ENCODE data around the gene ABTB2.
"Not testable (repeated sequence)": the region's sequence is repeated elsewhere in the genome, so short reads cannot be mapped to it uniquely, and the experiment has no call there.

ABTB2 gene

DNA sequence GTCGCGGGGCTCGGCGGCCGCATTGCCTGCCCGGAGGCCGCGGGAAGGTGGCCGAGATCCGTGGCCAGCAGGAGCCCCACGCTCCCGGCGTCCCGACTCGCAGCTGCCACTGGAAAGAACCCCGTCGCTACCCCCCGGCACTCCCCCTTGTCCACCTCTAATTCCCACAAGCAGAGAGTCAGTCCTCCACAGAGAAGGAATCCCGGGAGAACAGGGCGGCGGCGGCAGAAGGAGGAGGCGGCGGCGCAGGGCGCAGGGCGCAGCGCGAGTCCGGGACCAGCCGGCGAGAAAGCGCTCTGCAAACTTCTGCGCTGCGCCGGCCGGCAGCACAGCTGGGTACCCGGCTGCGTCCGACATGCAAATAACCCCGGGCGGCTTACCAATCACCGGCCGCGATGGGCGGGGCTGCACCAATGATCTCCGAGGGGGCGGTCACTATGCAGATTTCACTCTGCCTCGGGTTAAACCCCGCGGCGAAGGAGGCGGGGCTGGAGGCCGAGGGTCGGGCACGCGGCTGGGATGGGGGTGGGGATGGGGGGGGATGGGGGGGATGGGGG, at the start of gene ABTB2:
TSS of gene ABTB2 (minus strand) at position 310 of the 557 bp plus-strand sequence.
- in situ Hi-C loops (cut with HindIII; ENCODE audit: low sequenced_read_pairs) = no loop called here

DNA sequence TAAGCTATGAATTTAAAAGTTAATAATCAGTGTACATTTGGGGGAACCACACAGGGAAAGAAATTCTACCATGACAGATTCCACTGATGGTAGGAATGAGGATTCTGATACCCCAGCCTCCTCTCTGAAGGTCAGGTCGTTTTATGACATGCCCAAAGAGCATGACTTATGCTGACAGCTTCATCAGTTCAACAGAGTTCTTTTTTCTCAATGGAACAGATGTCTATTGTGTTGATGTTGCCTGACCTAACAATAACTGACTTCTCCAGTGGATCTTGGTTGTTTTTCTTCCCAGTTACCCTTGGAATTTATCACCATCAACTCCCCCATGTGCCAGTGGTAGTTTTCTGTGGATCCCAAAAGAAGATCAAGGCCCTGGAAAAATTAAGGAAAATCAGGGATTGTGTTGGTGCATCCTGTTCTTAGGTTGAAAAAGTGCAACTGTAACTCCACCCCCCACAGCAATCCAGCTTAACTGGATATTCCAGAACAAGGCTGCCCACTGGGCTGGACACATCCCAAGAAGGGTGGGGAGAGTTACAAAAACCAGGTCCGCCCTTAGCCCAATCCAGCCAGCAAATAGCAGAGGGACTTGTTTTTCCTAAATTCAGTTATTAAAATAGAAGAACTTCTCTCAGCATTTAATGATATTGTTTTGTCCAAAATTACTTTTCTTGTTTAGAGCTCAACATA, 49.5 kb upstream of the ABTB2 start:
- in situ Hi-C loops (cut with HindIII; ENCODE audit: low sequenced_read_pairs) = no loop called here

DNA sequence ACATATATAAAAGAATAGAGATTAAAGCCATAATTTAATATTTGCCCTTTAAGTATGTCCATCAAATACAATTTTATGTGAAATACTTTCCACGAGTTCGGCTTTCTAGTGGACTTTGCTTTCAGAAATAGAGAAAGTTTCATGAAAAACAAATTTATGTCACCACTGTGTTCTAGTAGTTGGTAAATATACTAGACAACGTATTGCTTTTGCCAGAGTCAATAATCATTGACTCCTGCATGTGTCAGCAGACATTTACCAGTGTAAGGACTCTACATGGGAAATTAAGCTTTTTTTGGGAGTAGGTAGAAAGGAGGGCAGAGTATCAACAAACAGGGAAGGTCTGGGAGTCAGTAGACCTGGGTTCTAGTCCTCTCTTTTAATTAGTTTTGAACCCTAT, 48.6 kb upstream of the ABTB2 start:
- in situ Hi-C loops (cut with HindIII; ENCODE audit: low sequenced_read_pairs) = no loop called here

DNA sequence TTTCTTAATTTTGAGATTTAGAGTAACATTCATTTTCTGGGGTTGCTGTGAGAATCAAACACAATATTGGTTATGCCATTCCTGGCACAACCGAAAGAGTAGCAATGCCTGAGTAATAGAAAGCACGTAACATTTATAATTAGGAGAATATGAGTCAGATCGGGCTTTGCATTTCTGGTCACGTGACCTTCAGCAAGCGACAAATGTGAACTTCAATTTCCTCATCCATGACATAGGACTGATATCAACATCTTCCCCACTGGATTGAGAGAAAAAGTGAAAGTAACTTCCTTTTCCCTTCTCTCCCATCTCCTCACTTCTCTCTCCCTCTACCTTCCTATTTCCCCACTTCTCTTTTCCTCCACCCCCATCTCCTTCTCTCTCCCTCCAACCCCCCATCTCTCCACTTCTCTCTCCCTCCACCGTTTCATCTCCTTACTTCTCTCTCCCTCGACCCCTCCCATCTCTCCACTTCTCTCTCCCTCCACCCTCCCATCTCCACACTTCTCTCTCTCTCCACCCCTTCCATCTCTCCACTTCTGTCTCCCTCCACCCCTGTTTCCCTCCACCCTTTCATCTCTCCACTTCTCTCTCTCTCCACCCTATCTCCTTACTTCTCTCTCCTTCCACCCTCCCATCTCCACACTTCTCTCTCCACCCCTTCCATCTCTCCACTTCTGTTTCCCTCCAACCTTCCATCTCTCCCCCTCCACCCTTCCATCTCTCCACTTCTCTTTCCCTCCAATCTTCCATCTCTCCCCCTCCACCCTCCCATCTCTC, 47.5 kb upstream of the ABTB2 start:
- in situ Hi-C loops (cut with HindIII; ENCODE audit: low sequenced_read_pairs) = no loop called here

- in situ Hi-C loops (cut with HindIII; ENCODE audit: low sequenced_read_pairs) = no loop called here
These were observed 46.5 kb upstream of the ABTB2 start for GRCh38 chr11:34404280-34404679.

DNA sequence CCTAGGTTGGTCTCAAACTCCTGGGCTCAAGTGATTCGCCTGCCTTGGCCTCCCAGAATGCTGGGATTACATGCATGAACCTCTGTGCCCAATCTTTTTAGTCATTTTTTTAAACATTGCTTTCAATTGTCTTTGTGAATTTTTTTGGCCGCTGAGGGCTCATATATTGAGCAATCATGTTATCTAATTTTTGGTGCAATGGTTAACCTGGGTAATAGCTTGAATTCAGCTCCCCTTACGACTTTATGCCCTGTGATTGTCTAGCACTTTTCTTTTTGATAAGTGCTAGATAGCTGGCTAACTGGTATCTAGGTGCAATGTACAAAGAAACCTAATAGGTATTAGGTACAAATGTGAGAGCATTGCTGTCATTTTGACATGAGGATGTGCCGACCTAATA, 45.6 kb upstream of the ABTB2 start:
- in situ Hi-C loops (cut with HindIII; ENCODE audit: low sequenced_read_pairs) = no loop called here

DNA sequence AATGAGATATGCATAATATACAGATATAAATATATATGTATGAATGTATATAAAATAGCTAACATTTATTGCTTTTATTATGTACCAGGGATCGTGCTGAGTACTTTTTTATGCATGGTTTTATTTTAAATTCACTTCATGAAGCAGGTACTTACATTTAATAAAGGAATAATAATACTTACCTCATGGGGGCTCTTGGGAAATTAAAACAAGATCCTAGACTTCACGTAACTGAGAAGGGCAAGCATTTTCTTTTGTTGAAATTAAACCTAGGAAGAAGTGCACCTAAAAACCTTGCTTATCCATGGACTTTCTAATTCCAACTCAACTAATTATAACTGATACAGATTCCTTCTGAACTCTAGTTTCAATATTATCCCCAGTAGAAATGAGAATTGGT, 40.0 kb upstream of the ABTB2 start:
- in situ Hi-C loops (cut with HindIII; ENCODE audit: low sequenced_read_pairs) = no loop called here

DNA sequence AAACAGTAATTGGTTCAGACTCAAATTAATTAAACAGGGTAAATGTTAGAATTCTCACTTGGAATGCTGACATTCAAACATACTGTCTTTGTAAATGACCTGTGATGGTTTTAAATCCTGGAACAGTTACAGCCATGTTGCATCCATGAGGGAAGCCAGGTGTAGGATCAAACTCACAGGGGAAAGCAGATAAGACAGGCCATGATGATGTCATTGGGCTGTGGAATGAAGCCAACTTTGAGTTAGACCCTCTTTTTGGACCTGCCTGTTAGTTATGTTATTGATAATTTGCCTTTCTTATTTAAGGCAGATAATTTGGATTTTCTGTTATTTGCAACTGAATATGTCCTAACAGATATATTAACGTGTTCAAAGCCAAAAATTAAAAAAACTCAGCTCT, 39.3 kb upstream of the ABTB2 start:
- in situ Hi-C loops (cut with HindIII; ENCODE audit: low sequenced_read_pairs) = no loop called here

- in situ Hi-C loops (cut with HindIII; ENCODE audit: low sequenced_read_pairs) = no loop called here
These were observed 38.2 kb upstream of the ABTB2 start for GRCh38 chr11:34395916-34396550.

DNA sequence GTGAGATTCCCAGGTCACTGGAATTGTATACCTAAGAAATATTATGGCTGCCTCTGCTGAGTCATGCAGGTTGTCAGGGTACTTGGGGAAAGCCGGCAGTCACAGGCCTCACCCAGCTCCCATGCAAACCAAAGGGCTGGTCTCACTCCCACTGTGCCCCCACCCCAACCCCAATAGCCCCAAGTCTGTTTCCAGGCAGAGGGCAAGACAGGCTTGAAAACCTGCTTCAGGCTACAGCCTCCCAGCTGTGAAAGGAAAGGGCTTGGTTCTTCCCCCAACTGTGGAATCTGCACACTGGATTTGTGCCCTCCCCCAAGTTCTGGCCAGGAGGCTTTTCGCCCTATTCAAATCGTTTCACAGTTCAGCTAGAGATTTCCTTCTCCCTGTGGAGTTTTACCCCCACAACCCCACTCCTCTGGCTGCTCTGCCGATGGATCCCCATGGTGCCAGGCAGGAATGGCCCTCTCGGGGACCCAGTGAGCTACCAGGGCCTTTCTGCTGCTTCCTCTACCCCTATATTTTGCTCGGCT, 37.0 kb upstream of the ABTB2 start:
- in situ Hi-C loops (cut with HindIII; ENCODE audit: low sequenced_read_pairs) = no loop called here

DNA sequence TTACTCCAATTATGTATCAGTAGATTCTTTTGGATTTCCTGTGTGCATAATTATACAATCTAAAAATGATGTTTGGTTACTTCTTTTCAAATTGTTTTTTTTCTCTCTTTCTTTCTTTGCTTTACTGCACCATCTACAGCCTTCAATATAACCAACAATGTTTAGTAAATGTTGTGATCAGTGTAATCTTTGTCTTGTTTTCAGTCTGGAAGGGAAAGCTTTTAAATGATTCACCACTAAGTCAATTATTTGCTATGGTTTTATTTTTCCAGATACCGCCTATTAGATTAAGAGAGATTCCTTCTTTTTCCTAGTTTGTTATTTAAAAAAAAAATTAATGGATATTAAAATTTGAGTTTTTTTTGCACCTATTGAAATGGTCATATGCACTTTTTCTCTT, 29.8 kb upstream of the ABTB2 start:
- in situ Hi-C loops (cut with HindIII; ENCODE audit: low sequenced_read_pairs) = no loop called here

GRCh38 chr11:34386356-34386755, 28.5 kb upstream of the ABTB2 start:
- in situ Hi-C loops (cut with HindIII; ENCODE audit: low sequenced_read_pairs) = not testable (repeated sequence)

GRCh38 chr11:34382532-34383276, 24.9 kb upstream of the ABTB2 start:
- in situ Hi-C loops (cut with HindIII; ENCODE audit: low sequenced_read_pairs) = no loop called here

GRCh38 chr11:34381775-34382174, 24.0 kb upstream of the ABTB2 start:
- in situ Hi-C loops (cut with HindIII; ENCODE audit: low sequenced_read_pairs) = no loop called here

- in situ Hi-C loops (cut with HindIII; ENCODE audit: low sequenced_read_pairs) = no loop called here
These were observed 22.9 kb upstream of the ABTB2 start for GRCh38 chr11:34380696-34381095.

DNA sequence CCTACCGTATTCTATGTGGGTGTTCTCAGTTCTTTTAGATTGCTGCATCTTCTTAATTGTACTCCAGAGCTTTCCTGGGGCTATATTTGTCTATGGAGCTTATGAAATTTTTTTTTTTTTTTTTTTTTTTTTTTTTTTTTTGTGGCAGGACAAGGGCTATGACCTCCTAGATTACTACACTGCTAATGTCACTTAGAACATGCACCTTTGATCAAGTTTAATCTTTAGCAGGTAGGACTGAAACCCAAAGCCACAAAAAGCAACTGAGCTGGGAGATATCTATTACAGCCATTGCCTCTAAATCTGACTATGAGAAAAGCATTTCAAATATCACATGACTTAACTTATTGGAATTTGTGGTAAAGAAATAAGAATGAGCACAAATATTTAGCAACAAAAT, 21.7 kb upstream of the ABTB2 start:
- in situ Hi-C loops (cut with HindIII; ENCODE audit: low sequenced_read_pairs) = no loop called here

- in situ Hi-C loops (cut with HindIII; ENCODE audit: low sequenced_read_pairs) = no loop called here
These were observed 21.3 kb upstream of the ABTB2 start for GRCh38 chr11:34379079-34379478.

DNA sequence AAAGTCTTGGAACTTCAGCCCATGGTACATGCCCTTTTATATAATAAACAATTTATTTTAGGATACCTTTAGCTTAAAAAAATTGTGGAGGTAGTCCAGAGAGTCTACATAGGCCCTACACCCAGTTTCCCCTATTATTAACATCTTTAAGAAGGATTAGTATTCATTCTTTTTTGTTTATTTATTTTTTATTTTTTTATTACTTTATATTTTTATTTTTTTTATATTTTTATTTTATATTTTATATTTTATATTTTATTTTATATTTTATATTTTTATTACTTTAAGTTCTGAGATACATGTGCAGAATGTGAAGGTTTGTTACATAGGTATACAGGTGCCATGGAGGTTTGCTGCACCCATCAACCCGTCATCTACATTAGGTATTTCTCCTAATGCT, 15.9 kb upstream of the ABTB2 start:
- in situ Hi-C loops (cut with HindIII; ENCODE audit: low sequenced_read_pairs) = no loop called here

GRCh38 chr11:34366522-34366921, 8.7 kb upstream of the ABTB2 start:
- in situ Hi-C loops (cut with HindIII; ENCODE audit: low sequenced_read_pairs) = no loop called here

DNA sequence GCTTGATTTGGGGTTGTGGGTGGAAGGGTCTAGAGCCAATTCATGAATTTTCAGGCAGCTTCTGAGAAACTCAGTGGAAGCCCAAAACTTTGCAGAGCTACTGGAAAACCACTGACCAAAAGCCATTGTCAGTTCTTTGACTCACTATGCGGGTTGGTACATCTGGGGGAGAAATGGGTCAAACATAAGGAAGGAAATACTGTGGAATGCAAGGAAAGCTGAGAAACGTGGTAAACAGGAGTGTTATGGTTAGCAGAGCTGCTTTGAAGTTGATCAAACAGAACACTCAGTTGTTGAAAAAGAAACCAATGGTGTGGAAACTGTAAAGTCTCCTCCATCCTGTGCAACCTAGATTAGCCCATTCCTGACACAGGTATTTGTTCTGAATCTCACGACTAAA, 6.3 kb upstream of the ABTB2 start:
- in situ Hi-C loops (cut with HindIII; ENCODE audit: low sequenced_read_pairs) = no loop called here

Data from endothelial cell of hepatic sinusoid (primary cell).